Globus pallidus (tissue), 1 donor: ENCODE results near the gene OTOP3.

Experiments
- DNase-seq: peaks from one replicate; pipeline ENCODE4 v3.0.0-alpha.2; 2015; ENCODE audit warnings: low spot score

OTOP3 gene

GRCh38 chr17:74941128-74941725 lies 5.5 kb downstream of the OTOP3 start:
- no peak for DNase-seq

- no peak for DNase-seq
Measured at GRCh38 chr17:74943808-74944522, 8.3 kb downstream of the OTOP3 start.

DNA sequence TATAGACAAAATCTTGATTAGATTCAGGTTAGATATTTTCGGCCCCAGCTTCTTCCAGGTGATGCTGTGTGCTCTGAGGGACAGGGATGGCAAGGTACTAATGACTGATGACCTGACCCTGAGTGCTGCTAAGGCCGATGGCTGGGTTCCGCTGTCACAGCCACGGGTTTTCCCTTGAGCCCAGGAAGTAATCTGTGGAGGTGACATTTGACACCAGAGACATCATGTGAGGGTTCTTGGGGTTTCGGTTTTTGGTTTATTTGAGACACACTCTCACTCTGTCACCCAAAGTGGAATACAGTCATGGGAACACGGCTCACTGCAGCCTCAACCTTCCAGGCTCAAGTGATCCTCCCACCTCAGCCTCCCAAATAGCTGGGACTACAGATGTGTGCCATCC lies 9.8 kb downstream of the OTOP3 start:
- no peak for DNase-seq

GRCh38 chr17:74946641-74947040 lies 10.9 kb downstream of the OTOP3 start:
- DNase-seq: no peak

GRCh38 chr17:74947041-74947754 lies 11.5 kb downstream of the OTOP3 start:
- DNase-seq: no peak

DNA sequence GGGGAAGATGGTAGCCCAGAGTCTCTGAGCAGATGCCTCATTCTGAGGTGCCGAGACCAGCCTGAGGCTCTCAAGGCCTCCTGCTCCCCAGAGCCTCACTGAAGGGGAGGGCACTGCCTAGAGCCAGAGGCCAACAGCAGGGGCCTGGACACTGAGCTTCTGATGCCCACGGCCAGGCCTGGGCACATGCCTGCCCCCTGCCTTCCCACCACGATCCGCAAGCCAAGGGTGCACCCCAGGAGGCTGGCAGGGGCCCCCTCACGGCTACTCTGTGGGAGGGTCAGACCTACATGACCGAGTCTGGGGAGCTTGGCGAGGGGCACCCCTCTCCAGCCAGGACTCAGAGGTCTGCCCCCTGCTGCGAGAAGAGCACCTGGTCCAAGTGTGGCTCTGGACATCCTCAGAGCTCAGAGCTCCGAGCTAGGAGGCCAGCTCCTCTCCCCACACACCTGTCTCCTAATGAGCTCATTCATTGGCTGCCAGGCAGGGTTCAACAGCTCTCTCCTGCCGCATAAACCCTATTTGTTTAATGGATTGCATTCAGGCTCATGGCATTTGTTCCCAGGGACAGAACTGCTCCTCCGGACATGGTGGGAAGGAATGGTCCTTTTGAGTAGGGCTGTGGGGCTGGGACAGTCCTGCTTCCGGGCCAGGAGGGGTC lies 13.9 kb downstream of the OTOP3 start:
- DNase-seq: no peak

DNA sequence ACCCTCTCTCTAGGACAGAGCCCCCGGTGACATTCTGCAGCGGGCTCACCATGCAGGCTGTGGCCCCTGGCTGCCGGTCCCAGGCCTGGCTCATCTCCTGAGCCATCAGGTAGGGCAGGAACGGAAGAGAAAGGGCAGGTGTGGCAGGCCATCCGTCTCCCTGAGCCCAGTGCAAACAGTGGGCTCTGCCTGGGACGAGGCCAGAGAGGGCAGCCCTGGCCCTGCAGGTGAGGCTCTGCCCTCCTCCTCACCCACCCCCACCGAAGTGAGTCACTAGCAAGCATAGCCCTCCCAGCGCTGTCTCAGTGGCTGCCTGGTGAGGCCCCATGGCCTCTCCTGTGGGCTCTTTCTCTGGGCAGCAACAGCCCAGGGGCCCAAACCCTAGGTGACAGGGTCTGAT lies 14.5 kb downstream of the OTOP3 start:
- DNase-seq: no peak

- no peak for DNase-seq
Measured at GRCh38 chr17:74951065-74951464, 15.4 kb downstream of the OTOP3 start.

GRCh38 chr17:74951680-74952421 lies 16.2 kb downstream of the OTOP3 start:
- no peak for DNase-seq

- no peak for DNase-seq
Measured at GRCh38 chr17:74952431-74953133, 16.9 kb downstream of the OTOP3 start.

- no peak for DNase-seq
Measured at GRCh38 chr17:74953134-74953687, 17.5 kb downstream of the OTOP3 start.

DNA sequence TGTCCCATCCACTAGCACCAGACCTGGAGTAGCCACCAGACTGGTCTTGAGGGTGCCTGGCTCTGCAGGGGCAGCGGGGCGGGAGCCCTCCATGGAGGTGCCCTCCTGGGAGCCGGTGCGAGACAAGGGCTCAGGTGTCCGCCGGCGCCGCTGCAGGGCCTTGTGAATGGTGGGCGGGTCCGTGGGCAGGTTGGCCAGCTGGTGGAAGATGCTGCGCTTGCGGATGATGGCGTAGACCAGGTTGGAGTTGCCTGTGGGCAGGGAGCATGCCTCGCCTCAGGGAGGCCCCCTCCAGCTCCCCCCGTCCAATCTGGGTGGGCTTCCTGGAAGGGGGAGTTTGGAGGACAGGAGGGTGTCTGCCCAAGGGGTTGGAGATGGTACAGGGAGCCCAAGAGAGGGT lies 18.4 kb downstream of the OTOP3 start:
- DNase-seq: no peak

DNA sequence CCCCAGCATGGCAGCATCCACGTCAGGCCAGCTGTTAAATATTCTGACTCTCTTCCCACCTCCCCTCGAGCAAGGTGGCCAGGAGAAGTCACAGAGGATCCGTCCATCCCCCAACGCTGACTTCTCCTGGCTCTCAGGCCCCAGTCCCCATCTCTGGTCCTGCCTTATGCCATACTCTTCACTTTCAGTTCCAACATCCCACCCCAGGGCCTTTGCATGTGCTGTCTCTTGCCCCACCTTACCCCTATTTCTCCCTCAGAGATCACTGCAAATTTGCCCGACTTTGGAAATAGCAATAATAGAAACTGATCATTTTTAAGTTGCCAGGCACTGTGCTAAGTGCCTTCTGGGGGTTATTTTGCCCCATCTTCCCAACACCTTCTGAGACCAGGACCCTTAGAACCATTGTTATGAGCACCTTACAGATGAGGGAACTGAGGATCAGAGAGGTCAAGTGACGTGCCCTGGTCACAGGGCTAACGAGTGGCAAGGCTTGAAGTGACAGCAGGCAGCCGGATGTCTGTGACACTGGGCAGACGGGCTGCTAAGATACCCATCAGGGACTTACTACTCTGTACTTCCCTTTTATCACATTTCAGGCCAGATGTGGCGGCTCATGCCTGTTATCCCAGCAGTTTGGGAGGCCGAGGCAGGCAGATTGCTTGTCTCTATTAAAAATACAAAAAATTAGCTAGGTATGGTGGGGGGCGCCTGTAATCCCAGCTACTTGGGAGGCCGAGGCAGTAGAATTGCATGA lies 19.1 kb downstream of the OTOP3 start:
- DNase-seq: no peak

- no peak for DNase-seq
Measured at GRCh38 chr17:74956093-74956492, 20.4 kb downstream of the OTOP3 start.

DNA sequence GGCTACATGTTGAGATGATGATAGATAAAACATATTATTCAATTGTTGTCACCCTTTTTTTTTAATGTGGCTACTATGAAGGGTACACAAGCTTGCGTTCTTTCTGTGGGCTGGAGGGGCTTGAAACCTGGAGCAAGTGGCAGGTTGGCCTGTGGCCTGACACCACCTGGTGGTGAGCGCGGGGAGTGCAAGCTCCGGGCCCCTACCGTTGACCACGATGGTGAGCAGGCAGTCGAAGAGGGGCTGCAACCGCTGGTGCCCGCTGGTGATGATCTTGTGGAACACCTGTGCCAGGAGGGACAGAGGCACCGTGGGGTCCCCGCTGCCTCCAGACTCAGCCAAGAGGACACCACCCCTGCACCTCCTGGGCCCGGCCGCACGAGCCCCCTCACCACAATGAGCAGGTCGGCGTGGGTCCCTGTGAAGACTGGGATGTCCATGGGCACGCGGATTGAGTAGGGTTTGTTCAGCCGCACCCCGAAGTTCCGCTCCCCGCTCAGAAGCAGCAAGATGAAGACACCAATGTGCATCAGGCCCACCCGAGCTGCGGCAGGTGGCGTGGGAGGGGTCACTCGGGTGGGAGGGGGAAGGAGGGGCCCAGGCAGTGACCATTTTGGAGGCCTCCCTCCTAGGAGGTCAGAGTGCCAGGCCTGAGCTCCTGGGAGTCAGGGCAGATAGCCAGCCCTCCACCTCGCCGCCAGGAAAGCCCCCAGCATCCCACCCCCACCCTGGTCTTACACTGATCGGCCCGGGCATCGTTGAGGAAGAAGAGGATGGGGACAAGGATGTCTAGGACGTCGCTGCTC lies 22.4 kb downstream of the OTOP3 start:
- DNase-seq: no peak

- DNase-seq: no peak
Measured at GRCh38 chr17:74959826-74960515, 24.3 kb downstream of the OTOP3 start.

GRCh38 chr17:74960570-74961342 lies 25.1 kb downstream of the OTOP3 start:
- no peak for DNase-seq
